HG03521 (cell line): Measurements from ENCODE around the gene OTOF.
"Not testable (repeated sequence)": the region's sequence is repeated elsewhere in the genome, so short reads cannot be mapped to it uniquely, and the experiment has no call there.

Source experiments
- ATAC-seq: cut with Tn5 transposase; IDR thresholded peaks from one replicate; pipeline ENCODE4 v1.9.1; 2021; ENCODE audit warnings: mild to moderate bottlenecking, moderate library complexity; ENCODE audit not compliant: unreplicated experiment

OTOF gene

GRCh38 chr2:26481706-26482105, 3.8 kb upstream of the OTOF start:
- ATAC-seq = no peak

GRCh38 chr2:26480566-26481423, 2.9 kb upstream of the OTOF start:
- ATAC-seq = no peak

- no peak for ATAC-seq
These were observed 2.1 kb upstream of the OTOF start for GRCh38 chr2:26479789-26480565.

- no peak for ATAC-seq
These were observed 1.3 kb upstream of the OTOF start for GRCh38 chr2:26479131-26479788.

GRCh38 chr2:26478366-26478765, 442 bp upstream of the OTOF start:
- no peak for ATAC-seq

- ATAC-seq = no peak
These were observed 606 bp downstream of the OTOF start for GRCh38 chr2:26477126-26477910.

GRCh38 chr2:26475832-26476501, 2.0 kb downstream of the OTOF start:
- no peak for ATAC-seq

- no peak for ATAC-seq
These were observed 2.9 kb downstream of the OTOF start for GRCh38 chr2:26475037-26475436.

- no peak for ATAC-seq
These were observed 3.6 kb downstream of the OTOF start for GRCh38 chr2:26474261-26474785.

GRCh38 chr2:26473796-26474195, 4.1 kb downstream of the OTOF start:
- ATAC-seq = no peak

GRCh38 chr2:26472821-26473655, 4.9 kb downstream of the OTOF start:
- no peak for ATAC-seq

- ATAC-seq = no peak
These were observed 5.9 kb downstream of the OTOF start for GRCh38 chr2:26471766-26472706.

- no peak for ATAC-seq
These were observed 6.6 kb downstream of the OTOF start for GRCh38 chr2:26471289-26471688.

- no peak for ATAC-seq
These were observed 7.2 kb downstream of the OTOF start for GRCh38 chr2:26470601-26471260.

- ATAC-seq = no peak
These were observed 8.0 kb downstream of the OTOF start for GRCh38 chr2:26469955-26470354.

- no peak for ATAC-seq
These were observed 8.7 kb downstream of the OTOF start for GRCh38 chr2:26469092-26469710.

- not testable (repeated sequence) for ATAC-seq
These were observed 9.4 kb downstream of the OTOF start for GRCh38 chr2:26468544-26468943.
